Brain microvascular endothelial cell (primary cell): Measurements from ENCODE around the gene AFDN.

Source experiments
- DNase-seq: peaks from one replicate; pipeline ENCODE4 v3.0.0-alpha.2; 2020
- H3K27ac ChIP-seq: fragments of 250-450 bp; sonication (Bioruptor Pico); 2 replicates; pipeline ENCODE4 v1.5.1; 2020; ENCODE audit warnings: mild to moderate bottlenecking, moderate library complexity
- H3K27me3 ChIP-seq: fragments of 250-450 bp; sonication (Bioruptor Pico); replicated peaks from 2 replicates; pipeline ENCODE4 v1.5.1; 2020; ENCODE audit warnings: mild to moderate bottlenecking
- H3K36me3 ChIP-seq: fragments of 250-450 bp; sonication (Bioruptor Pico); replicated peaks from 2 replicates; pipeline ENCODE4 v1.5.1; 2020; ENCODE audit warnings: mild to moderate bottlenecking
- H3K4me3 ChIP-seq: 2 replicates; pipeline ENCODE4 v1.5.1; 2011; ENCODE audit warnings: low read depth, mild to moderate bottlenecking, control low read depth, low read length, moderate library complexity
- CTCF ChIP-seq: IDR thresholded peaks from 2 replicates; pipeline ENCODE4 v1.5.1; 2011; ENCODE audit warnings: low read depth, mild to moderate bottlenecking, moderate library complexity, low read length, control low read depth, inconsistent platforms; ENCODE audit errors: missing control alignments
- in situ Hi-C: cut with HindIII; loops from 2 replicates; pipeline ENCODE4 v1.10.0; 2017; ENCODE audit warnings: low sequenced_read_pairs, low pct_ligation_motif_present

The AFDN gene

GRCh38 chr6:167781868-167782267 lies 44.8 kb upstream of the AFDN start:
- Histone ChIP-seq H3K4me3 (no peak overlapping the region), H3K27me3 (no peaks in the 10 kb centered on the region), H3K36me3 (no peaks in the 10 kb centered on the region), H3K27ac (no peak overlapping the region)
- no peak for DNase-seq
- in situ Hi-C loops: no loop called here
- TF ChIP-seq CTCF: no peak

- Histone ChIP-seq H3K27me3 (no peaks in the 10 kb centered on the region), H3K36me3 (no peaks in the 10 kb centered on the region), H3K27ac (no peak overlapping the region), H3K4me3 (no peak overlapping the region)
- in situ Hi-C loops: no loop called here
- no peak for DNase-seq
- TF ChIP-seq CTCF: no peak
These were observed 43.8 kb upstream of the AFDN start for GRCh38 chr6:167782698-167783517.

- no peak for DNase-seq
- Histone ChIP-seq H3K4me3 (no peak overlapping the region), H3K27ac (no peak overlapping the region), H3K27me3 (no peaks in the 10 kb centered on the region), H3K36me3 (no peaks in the 10 kb centered on the region)
- TF ChIP-seq CTCF: no peak
- in situ Hi-C loops: no loop called here
These were observed 39.6 kb upstream of the AFDN start for GRCh38 chr6:167786853-167787675.

GRCh38 chr6:167787896-167788562 lies 38.7 kb upstream of the AFDN start:
- H3K27me3 ChIP-seq: no peaks in the 10 kb centered on the region
- DNase-seq: no peak
- H3K4me3 ChIP-seq: no peak overlapping the region
- no peak for TF ChIP-seq CTCF
- H3K36me3 ChIP-seq: no peaks in the 10 kb centered on the region
- in situ Hi-C loops: no loop called here
- no peak overlapping the region for H3K27ac ChIP-seq

GRCh38 chr6:167788563-167788903 lies 38.2 kb upstream of the AFDN start:
- H3K27ac ChIP-seq: no peak overlapping the region
- H3K4me3 ChIP-seq: no peak overlapping the region
- H3K27me3 ChIP-seq: no peaks in the 10 kb centered on the region
- H3K36me3 ChIP-seq: no peaks in the 10 kb centered on the region
- no peak for DNase-seq
- no peak for TF ChIP-seq CTCF
- in situ Hi-C loops: no loop called here
